ENCODE data around the gene LINGO1. TPM values are rescaled to one million over a fixed set of nuclear protein-coding genes. Genes with fewer than 3 reads are reported as not detected.

The LINGO1 gene
- total and polyA plus RNA-seq, 9 donors, result 0.36 to 4.5 (median 1.3) TPM

GRCh38 chr15:77567202-77567601, 65.5 kb downstream of the LINGO1 start:
- WGBS, 3 donors, result 86 to 89% (median 87%) methylated on average over 10 of the region's 10 CpGs
- TF ChIP-seq CTCF (IDR thresholded peaks at IDR 0.05) (no peak), POLR2A (IDR thresholded peaks at IDR 0.05) (no peak), EP300 (IDR thresholded peaks at IDR 0.05) (no peak)
- peaks cover 6% of the 10 kb centered on the region for H3K4me1 ChIP-seq (ENCODE audit: insufficient read depth)
- H3K27ac ChIP-seq, result no peak overlapping the region
- H3K9me3 ChIP-seq, result no peaks in the 10 kb centered on the region
- intact Hi-C loops (cut with DNase I), result no loop called here
- no peaks in the 10 kb centered on the region for H3K36me3 ChIP-seq
- DNase-seq, result no peak
- no peak overlapping the region for H3K4me3 ChIP-seq
- H3K27me3 ChIP-seq, result no peaks in the 10 kb centered on the region

- intact Hi-C loops (cut with DNase I), result no loop called here
- no peak for TF ChIP-seq POLR2A (IDR thresholded peaks at IDR 0.05)
- no peak for TF ChIP-seq CTCF (IDR thresholded peaks at IDR 0.05)
- no peak for TF ChIP-seq EP300 (IDR thresholded peaks at IDR 0.05)
Measured at GRCh38 chr15:77566092-77566491, 66.6 kb downstream of the LINGO1 start.

GRCh38 chr15:77565378-77565915, 67.3 kb downstream of the LINGO1 start:
- DNase-seq, result no peak
- WGBS, 3 donors, result 93 to 95% (median 93%) methylated on average over 25 of the region's 25 CpGs
- TF ChIP-seq EP300 (IDR thresholded peaks at IDR 0.05) (no peak), CTCF (IDR thresholded peaks at IDR 0.05) (no peak), POLR2A (IDR thresholded peaks at IDR 0.05) (no peak)
- H3K9me3 ChIP-seq, result no peaks in the 10 kb centered on the region
- H3K4me1 ChIP-seq (ENCODE audit: insufficient read depth), result peaks cover 6% of the 10 kb centered on the region
- no peak overlapping the region for H3K27ac ChIP-seq
- intact Hi-C loops (cut with DNase I), result no loop called here
- no peak overlapping the region for H3K4me3 ChIP-seq
- H3K36me3 ChIP-seq, result no peaks in the 10 kb centered on the region
- no peaks in the 10 kb centered on the region for H3K27me3 ChIP-seq

More at GRCh38 chr15:77566092-77566491, 66.6 kb downstream of the LINGO1 start:
- peaks cover 6% of the 10 kb centered on the region for H3K4me1 ChIP-seq (ENCODE audit: insufficient read depth)
- no peak overlapping the region for H3K27ac ChIP-seq
- no peak overlapping the region for H3K4me3 ChIP-seq
- H3K9me3 ChIP-seq, result no peaks in the 10 kb centered on the region
- H3K36me3 ChIP-seq, result no peaks in the 10 kb centered on the region
- H3K27me3 ChIP-seq, result no peaks in the 10 kb centered on the region
- WGBS, 3 donors, result 94 to 96% (median 96%) methylated on average over 4 of the region's 4 CpGs
- DNase-seq, result no peak

GRCh38 chr15:77564938-77565337, 67.8 kb downstream of the LINGO1 start:
- 83 to 87% (median 86%) methylated on average over 9 of the region's 9 CpGs for WGBS, 3 donors
- no peak for TF ChIP-seq EP300 (IDR thresholded peaks at IDR 0.05)
- TF ChIP-seq POLR2A (IDR thresholded peaks at IDR 0.05), result no peak
- TF ChIP-seq CTCF (IDR thresholded peaks at IDR 0.05), result no peak
- Histone ChIP-seq H3K36me3 (no peaks in the 10 kb centered on the region), H3K4me1 (ENCODE audit: insufficient read depth) (peaks cover 6% of the 10 kb centered on the region), H3K4me3 (no peak overlapping the region), H3K27me3 (no peaks in the 10 kb centered on the region), H3K9me3 (no peaks in the 10 kb centered on the region), H3K27ac (no peak overlapping the region)
- intact Hi-C loops (cut with DNase I), result no loop called here
- no peak for DNase-seq

Measured in ovary (tissue), 9 donors.